ENCODE measurements around the gene CADPS2.
"Not testable (repeated sequence)": the region's sequence is repeated elsewhere in the genome, so short reads cannot be mapped to it uniquely, and the experiment has no call there.

Gene CADPS2

DNA sequence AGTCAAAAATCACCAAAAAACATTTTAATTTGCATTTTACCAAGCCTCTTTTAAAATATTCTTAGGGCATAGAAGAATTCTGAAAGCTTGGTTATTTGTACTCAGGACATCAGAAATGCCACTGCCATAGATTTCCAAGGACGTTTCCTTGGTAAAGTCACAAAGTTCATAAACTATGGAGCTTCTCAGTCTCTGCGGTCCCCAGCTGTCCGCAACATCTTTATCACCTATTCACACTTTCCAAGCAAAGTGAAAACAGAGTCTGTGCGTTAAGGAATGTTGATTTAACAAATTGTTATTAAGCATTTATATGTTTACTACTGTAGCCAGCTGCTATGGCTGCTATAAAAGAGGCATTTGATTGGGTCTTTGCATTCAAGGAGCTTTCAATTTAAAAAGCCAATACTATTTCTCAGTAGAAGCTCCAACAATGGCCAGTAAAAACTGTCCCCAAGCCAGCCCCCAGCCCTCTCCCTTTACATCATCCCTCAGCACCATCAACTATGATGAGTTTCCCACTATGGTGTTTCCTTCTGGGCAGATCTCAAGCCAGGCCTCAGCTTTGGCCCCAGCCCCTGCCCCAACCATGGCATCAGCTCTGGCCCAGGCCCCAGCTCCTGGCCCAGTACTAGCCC, 36.8 kb downstream of the CADPS2 start:
- no peak for DNase-seq

DNA sequence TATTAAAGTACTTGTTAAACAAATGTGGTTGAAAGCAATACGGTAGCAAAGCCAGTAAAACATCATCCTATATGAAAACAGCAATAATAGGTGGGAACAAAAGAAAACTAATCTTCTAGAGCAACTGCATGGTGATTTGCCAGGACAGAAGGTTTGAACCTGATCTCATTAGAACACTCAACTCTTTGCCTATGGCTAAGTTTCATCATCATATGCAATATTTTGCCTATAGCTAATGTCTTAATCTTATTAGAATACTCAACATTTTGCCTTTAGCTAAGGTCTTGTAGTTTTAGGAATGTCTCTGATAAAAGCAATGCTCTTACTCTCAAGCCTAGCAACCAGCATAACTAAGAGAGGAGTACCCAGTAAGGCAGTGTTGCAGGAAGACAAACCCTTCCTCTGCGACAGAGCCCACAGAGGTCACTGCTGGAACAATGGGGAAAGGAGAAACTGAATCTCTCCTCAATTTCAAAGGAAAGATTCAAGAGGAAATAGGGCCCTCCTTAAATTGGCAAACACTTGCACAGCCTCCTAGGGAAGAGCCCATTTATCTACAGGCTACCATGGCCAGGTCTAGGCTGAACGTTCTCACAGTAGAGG, 38.3 kb downstream of the CADPS2 start:
- DNase-seq, result no peak

GRCh38 chr7:122846591-122846990, 39.7 kb downstream of the CADPS2 start:
- DNase-seq, result no peak

DNA sequence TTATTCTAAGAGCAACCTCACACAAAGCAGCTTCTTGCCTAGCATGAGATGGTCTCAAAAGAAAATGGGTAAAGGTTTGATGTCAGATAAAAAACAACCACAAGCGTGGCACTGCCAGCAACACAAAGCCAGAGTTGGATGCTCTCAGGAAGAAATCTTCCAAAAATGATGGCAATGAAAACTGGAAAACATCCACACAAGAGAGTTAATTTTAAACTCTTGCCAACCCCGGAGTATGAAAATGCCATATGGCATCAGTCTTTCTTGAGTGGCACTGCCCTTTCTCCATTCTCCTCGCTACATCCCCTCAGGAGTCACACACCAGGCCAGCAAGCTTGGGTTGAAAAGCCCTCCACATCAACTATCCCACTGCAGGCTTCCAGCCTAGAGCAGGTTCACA, 41.0 kb downstream of the CADPS2 start:
- DNase-seq, result no peak

GRCh38 chr7:122844191-122844988, 41.9 kb downstream of the CADPS2 start:
- no peak for DNase-seq

DNA sequence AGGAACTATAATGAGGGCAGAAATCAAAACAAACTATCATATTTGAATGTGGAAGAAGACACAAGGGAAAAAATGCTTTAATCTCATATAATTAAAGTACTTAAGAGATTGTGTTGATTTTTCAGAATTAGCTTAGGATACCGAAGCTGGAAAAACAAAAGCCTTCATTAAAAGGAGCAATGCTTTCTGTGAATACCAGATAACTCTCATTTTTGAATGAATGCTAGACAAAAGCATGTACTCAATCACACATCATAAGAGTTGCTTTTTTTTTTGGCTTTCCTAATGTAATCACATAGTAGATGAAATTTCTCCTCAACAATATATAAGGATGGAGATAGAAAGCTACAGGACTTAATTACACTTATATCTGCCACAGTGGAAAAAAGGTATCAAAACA, 43.3 kb downstream of the CADPS2 start:
- no peak for DNase-seq

GRCh38 chr7:122836286-122836685, 50.0 kb downstream of the CADPS2 start:
- not testable (repeated sequence) for DNase-seq

- DNase-seq, result not testable (repeated sequence)
Measured at GRCh38 chr7:122834571-122834942, 51.7 kb downstream of the CADPS2 start.

GRCh38 chr7:122833888-122834570, 52.2 kb downstream of the CADPS2 start:
- no peak for DNase-seq

DNA sequence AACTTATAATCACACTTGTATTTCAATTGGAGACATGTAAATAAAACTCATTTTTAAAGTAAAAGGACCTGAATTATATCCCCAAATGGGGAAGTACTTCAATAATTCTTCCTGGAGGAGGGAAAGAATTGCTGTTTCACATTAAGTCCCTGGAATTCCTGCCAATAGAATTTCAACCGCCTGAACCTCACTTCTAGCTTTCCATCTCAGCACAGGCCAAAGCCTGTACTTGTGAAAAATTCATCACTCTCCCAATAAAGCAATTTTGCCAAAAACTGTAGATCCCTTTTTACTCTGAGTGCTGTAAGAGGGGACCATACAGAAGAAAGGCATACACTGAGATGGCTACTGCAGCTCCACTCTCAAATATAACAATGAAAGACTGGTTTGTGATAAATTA, 54.8 kb downstream of the CADPS2 start:
- no peak for DNase-seq

GRCh38 chr7:122829962-122830361, 56.3 kb downstream of the CADPS2 start:
- no peak for DNase-seq

GRCh38 chr7:122827763-122828162, 58.5 kb downstream of the CADPS2 start:
- no peak for DNase-seq

DNA sequence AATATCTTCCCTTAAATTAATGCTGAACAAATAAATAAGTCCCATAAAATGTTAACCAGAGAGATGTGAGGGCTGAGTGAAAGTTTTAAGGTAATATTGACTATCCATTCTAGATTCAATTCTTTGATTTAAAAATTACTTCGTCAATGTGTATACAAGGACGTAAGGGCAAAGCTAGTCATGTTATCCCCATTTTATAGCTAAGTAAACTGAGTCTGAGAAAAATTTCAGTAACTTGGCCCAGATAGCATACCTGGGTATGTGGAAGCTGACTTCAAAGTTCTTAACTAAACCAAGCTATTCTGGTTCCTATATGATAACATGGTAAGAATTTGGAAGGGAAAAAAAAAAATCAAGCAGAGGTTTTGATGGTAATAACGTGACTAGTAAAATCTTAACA, 72.4 kb downstream of the CADPS2 start:
- DNase-seq, result no peak

DNA sequence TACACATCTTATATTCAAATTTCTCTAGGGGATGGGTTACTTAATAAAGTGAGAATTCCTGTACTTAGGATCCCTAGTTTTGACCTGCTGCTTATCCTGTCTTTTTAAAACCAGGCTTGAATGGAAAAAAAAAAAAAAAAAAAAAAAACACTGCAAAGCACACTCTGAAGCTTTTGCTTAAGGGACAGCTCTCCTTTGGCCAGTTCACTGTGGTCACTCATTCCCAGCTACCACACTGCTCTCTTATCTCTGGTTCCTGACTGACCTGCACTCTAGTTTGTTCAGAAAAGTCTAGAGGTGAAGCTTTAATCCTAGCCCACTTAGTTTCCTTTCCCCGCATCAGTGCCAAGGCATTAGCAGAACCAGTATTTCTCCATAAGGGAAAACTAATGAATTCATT, 82.4 kb downstream of the CADPS2 start:
- no peak for DNase-seq

- no peak for DNase-seq
Measured at GRCh38 chr7:122803323-122803722, 82.9 kb downstream of the CADPS2 start.

- no peak for DNase-seq
Measured at GRCh38 chr7:122802301-122802751, 83.9 kb downstream of the CADPS2 start.

DNA sequence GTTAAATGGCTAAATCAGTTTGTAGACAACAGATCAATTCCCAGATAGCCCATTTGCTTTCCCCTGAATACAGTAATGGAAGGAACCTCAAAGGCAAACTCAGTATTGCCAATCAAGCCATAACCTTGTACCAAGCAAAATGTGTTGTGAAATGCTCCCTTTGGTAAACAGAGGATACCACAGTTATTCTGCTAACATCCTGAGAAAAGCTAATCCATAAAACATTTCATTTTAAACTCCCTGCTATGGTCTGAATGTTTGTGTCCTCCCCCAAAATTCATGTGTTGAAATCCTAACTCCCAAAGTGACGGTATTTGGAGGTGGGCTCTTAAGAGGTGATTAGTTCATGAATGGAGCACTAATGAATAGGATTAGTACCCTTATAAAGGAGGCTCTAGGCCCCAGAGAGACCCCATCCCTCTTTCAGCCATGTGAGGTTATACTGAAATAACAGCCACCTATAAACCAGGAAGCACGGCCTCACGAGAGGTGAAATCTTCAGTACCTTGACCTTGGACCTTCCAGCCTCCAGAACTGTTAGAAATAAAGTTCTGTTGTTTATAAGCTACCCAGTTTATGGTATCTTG, 94.2 kb downstream of the CADPS2 start:
- DNase-seq, result no peak

DNA sequence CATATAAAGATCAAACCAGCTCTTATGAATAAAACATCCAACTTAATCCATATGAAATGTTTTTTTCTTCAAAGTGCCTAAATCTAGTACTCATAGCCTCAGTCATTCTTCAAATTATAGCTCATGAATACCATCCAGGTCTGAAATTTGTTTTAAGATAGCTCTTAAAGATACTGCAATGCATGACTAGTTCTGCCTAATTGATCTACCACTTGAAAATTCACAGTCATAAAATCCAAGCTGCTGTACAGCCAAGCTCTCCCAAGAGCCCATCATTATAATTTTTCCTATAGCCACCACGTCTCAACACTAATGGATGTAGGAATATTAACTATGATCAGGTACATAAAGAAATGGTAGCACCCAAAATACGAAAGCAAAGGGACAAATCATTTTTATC, 95.7 kb downstream of the CADPS2 start:
- DNase-seq, result no peak

DNA sequence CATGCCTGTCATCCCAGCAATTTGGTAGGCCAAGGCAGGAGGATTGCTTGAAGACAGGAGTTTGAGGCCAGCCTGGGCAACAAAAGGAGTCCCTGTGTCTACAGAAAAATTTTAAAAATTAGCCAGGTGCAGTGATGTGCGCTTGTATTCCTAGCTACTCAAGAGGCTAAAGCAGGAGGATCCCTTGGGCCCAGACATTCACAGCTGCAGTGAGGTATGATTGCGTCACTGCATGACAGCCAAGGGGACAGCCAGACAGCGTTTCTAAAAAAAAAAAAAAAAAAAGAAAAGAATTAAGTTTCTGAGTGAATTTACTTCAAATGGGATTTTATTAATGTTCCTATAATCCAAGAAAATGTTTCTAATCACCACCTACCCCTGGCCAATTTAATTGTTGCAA, 96.1 kb downstream of the CADPS2 start:
- DNase-seq, result no peak

DNA sequence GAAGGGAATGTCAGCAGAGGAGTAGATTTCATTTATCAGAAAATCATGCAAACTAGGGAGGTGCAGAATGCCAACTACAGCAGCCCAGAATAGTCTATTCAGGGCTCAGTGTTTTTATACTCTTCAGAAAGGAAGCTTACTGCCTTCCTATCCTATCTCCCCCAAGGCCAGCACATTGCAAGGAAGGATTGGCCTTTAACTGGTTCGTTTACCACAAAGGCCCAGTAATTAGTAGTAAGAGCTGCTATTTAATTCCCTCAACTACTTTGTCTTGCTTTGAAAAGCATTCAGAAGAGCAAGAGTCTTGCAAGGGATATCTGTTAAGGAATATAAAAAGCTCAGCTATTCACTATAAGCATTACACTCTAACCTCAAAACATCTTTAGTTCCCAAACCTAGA, 97.1 kb downstream of the CADPS2 start:
- DNase-seq, result no peak

DNA sequence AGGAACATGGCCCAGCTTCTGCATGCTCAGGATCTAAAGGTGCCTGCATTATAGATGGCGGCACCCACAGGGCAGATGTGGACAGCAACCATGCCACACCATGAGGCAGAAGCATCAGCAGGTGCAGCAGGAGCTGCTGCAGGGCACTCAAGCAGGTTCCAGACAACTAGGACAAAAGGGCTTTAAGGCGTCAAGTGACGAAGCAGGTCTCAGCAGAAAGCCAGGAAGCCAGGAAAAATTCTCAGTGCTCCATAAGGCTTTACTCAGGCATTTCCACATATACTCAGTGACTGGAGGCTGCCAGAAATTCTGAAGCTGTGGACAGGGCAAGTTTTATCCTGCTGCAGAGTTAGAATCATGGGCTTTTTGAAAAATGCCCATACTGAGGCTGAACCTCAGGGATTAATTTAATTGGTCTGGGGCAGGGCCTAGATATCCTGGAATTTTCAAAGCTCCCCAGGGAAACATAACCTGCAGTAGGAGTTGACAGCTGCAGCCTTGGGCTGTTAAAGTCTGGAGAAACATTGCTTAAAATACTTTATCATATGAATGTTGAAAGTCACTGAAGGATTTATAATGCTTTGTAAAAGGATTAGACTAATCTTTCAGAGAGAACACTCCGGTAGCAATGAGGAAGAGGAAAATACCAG, 115.4 kb downstream of the CADPS2 start:
- DNase-seq, result no peak

- DNase-seq, result no peak
Measured at GRCh38 chr7:122768827-122769226, 117.4 kb downstream of the CADPS2 start.

GRCh38 chr7:122767339-122767738, 118.9 kb downstream of the CADPS2 start:
- DNase-seq, result no peak
